GM12874 (cell line): ENCODE measurements around the gene VGLL4.

ENCODE experiments used
- TF ChIP-seq, protein P1 (sequence below): IDR thresholded peaks from 2 replicates; pipeline ENCODE4 v1.5.1; 2011; ENCODE audit warnings: low read depth, mild to moderate bottlenecking, control low read depth, low read length, moderate library complexity; ENCODE audit not compliant: insufficient read depth

VGLL4 gene

DNA sequence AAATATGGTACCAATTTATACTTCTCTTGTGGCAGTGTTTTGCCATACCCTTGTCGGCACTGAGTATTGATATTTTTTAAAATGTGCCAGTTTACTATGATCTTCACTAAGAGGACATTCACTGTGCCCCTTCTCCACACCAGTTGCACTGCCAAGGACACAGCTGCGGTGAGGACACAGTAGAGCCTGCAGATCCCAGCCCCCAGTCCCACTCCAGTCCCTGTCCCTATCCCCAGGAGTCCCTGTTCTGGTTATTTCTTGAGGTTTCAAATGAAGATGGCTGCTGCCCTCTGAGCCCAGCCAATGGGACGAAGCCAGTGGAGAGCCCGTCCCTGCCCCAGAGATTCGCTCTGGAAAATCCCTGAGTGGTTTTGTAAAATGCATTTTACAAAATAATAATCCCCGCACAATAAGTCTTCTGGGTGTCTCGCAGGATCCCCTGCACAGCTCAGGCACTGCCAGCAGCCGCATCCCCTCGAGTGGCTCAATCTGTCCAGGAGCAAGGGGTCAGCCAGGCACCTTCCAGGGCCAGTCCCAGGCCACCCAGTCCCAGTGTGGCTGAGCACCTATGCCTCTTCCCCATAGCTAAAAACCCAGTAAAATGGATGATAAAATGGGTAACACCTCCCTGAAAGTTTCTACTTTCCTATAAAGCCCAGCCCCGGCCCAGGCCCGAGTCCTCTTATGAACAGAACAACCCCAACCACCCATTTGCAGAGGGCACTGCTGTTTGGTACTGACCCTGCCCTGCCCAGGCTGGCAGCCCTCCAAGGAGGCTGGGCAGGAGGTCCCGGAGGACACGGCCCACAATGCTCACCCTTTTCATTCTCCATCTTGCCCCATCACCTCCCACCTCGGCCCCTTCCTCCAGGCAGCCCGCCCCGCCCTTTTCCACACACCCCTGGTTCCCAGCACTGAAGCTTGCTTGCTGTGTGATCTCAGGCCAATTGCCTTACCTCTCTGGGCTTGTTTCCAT, 91.1 kb downstream of the VGLL4 start:
- TF ChIP-seq, protein P1, sequence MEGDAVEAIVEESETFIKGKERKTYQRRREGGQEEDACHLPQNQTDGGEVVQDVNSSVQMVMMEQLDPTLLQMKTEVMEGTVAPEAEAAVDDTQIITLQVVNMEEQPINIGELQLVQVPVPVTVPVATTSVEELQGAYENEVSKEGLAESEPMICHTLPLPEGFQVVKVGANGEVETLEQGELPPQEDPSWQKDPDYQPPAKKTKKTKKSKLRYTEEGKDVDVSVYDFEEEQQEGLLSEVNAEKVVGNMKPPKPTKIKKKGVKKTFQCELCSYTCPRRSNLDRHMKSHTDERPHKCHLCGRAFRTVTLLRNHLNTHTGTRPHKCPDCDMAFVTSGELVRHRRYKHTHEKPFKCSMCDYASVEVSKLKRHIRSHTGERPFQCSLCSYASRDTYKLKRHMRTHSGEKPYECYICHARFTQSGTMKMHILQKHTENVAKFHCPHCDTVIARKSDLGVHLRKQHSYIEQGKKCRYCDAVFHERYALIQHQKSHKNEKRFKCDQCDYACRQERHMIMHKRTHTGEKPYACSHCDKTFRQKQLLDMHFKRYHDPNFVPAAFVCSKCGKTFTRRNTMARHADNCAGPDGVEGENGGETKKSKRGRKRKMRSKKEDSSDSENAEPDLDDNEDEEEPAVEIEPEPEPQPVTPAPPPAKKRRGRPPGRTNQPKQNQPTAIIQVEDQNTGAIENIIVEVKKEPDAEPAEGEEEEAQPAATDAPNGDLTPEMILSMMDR: no peak

DNA sequence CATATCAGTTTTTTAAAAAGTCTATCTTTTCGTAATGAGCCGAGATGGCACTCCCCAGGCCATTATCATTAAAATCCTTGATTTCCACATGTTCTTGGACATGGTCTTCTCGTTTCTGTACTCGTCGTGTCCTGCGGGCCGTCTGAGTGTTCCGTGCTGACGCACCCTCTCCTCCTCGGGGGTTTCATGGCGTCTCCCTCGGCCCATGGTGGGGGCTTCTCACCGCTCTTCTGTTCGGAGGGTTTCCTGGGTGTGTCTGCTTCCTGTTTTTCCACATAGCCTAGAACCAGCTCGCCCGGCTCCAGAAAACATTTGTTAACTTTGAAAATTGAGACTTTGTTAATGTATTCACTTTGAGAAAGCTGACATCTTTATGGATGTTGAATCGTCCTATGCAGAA, 92.7 kb downstream of the VGLL4 start:
- TF ChIP-seq, protein P1: no peak

DNA sequence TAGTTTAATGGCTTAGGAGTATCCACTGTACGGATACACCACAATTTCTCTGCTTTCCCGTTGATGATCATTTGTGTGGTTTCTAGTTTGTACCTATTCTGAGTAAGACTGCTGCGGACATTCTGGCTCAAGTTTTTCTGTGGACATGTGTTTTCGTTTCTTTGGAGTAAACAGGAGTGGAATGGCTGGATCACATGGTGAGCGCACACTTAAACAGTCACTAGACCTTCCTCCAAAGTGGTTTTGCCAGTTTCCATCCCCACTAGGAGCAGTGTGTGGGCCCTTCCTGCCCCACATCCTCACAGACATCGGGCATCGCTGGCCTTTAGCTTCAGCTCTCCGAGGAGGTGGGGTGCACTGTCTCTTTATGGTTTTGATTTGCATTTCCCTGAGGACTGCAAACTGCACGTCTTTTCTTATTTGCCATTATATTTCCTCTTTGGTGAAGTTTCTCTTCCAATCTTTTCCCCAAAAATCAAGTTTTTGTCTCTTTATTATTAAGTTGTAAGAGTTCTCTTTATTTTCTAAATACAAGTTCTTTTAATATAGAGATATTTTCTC, 94.1 kb downstream of the VGLL4 start:
- TF ChIP-seq, protein P1: no peak

DNA sequence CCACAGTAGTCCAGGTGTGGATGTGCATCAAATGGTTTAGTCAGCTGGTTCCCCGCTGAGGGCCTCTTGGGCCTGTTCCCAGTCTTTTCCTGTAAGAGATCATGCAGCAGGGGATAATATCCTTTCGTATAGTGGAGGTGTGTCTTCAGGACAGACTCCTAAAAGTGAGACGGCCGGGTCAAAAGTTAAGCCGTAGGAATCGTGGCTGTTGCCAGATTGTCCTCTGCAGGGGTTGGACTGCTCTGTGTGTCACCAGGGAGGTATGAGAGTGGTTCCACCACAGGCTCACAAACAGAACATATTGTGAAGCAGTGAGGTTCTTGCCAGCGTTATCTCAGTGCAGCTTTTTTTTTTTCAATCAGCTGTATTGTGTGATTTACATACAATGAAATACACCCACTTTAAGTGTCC, 95.0 kb downstream of the VGLL4 start:
- TF ChIP-seq, protein P1: no peak

DNA sequence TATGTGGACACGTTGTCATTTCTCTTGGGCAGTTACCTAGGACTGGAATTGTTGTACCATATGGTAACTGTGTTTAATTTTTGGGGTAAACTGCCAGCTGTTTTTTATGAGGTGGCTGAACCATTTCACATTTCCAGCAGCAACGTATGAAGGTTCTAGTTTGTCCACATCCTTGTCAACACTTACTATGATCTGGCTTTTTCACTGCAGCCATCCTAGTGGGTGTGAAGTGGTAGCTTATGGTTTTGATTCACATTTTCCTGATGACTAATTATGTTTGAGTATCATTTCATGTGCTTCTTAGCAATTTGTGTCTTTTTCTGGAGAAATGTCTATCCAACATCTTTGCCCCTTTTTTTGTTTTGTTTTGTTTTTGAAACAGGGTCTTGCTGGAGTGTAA, 96.2 kb downstream of the VGLL4 start:
- TF ChIP-seq, protein P1: no peak

DNA sequence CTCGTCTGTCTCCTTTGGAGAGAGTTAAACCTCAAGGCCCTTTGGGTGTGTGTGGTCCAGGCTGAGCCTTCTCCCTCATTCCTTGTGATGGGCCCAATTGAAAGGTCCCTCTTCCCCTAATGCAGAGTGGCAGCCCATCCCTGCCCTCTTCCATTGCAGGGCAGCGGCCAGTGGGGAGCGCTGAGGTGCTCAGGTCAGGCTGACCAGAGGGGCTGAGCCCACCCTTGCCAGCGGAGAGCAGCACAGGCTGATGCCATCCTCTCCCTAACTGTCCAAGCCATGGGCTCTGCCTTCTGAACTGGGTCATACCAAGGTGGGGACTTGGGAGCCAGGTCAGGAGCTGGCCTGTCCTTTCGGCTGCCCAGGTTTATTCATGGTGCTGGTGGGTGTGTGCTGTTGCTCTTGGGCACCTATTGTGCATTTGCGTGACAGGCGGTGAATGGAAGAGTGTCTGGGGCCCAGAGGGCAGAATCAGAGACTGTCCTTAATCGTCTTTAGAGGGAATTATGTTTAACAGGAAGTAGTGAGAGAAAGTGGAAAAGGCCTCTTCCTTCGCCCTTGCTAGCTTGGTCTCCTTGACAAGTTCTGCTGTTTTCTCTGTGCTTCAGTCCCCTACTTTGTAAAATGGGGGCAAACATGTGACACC, 96.9 kb downstream of the VGLL4 start:
- TF ChIP-seq, protein P1: no peak

DNA sequence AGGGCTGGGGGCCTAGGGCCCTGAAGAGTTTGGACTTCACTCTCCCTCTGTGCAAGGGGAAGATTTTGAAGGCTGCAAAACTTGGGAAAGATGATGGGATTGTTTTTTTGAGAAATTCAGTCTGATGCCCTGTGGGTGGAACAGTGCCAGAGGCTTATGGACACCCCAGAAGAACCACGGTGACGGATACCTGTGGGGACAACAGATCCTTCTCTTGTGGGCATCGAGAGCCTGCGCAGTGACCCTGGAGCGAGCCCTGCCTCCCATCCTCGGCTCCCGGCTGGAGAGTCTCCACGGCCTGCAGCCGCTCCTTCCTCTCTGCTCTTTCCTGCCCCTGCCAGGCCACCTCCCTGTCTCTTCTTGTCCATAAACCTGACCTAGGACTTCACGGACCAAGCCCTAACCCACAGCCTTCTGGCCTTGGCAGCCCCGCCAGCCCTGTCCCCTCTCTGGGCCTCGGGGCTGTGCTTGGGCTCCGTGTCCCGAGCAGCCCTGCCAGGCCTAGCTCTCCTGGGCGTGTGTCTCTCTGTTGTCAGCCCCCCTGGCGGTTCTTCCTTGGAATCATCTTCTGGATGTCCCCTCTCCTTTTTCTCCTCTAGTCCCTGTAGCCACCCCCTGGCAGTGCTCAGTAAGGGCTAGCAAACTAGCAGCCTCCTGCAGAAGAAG, 98.4 kb downstream of the VGLL4 start:
- TF ChIP-seq, protein P1: no peak
